PFSK-1 (cell line): ENCODE measurements around the gene CNOT11.

Experiments used
- FOXP2 ChIP-seq: optimal IDR thresholded peaks from 2 replicates; pipeline ENCODE3; 2011; ENCODE audit warnings: borderline replicate concordance, control low read depth, inconsistent platforms; ENCODE audit not compliant: insufficient read depth; ENCODE audit errors: extremely low read length, extremely low read depth
- POLR2AphosphoS5 ChIP-seq: IDR thresholded peaks from 2 replicates; pipeline ENCODE4 v1.6.1; 2012; ENCODE audit warnings: low read depth, mild to moderate bottlenecking, control low read depth, low read length, moderate library complexity
- REST ChIP-seq, 2 experiments: IDR thresholded peaks; 2 replicates each; pipeline versions ENCODE4 v1.6.1 to v1.8.0; 2011 to 2012; ENCODE audit warnings: low read depth in 2 of 2, low read length in 2 of 2, control low read depth in 1 of 2, inconsistent platforms in 1 of 2, mild to moderate bottlenecking in 1 of 2, moderate library complexity in 1 of 2; ENCODE audit not compliant: insufficient read depth in 1 of 2
- SIN3A ChIP-seq: IDR thresholded peaks from 2 replicates; pipeline ENCODE4 v1.6.1; 2012; ENCODE audit warnings: mild to moderate bottlenecking, low read length, moderate library complexity, borderline replicate concordance; ENCODE audit not compliant: insufficient read depth
- TAF1 ChIP-seq: IDR thresholded peaks from 2 replicates; pipeline ENCODE4 v1.6.1; 2012; ENCODE audit warnings: low read length, control low read depth, borderline replicate concordance; ENCODE audit not compliant: insufficient read depth

CNOT11 gene

DNA sequence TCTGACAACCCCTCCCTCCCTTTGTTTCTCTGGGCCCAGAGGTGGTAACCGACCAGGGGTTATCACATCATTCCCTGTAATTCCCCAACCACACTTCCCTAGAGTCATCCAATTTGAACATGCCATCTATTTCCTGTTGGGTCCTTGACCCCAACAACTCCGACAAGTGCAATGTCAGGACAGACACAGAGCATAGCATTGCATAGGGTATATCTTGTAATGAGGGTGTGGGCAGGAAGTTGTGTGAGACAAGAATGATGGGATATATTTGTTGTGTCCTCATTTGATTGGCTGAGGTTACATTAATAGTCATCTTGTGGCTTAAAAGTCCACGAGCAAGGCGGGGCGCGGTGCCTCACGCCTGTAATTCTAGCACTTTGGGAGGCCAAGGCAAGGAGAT is 33.4 kb upstream of the CNOT11 start:
- no peak for TF ChIP-seq FOXP2

DNA sequence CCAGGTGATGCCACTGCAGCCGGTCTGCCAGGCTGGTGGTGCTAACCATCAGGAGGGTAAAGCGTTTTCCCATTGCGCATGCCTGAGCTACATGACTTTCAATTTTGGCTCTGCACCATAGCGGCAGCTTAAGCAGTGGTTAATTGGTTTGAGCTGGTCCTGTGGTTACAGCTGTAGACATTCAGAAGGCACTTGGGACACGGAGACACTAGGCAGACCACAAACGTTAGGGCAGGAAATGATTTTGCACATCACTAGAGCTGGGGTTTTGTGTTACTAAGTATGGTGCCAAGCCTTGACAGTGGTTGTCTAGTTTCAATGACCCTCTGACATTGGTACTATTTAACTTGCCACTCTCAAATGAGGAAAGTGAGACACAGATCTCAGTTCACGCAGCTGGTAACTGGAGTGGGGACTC is 28.9 kb upstream of the CNOT11 start:
- TF ChIP-seq TAF1 (no peak), REST (IDR thresholded peaks at IDR 0.05; ENCODE audit: insufficient read depth in 1 of 2, low read depth in 2 of 2, low read length in 2 of 2) (no peak), POLR2AphosphoS5 (no peak), SIN3A (no peak), FOXP2 (no peak)

- no peak for TF ChIP-seq FOXP2
- TF ChIP-seq POLR2AphosphoS5, result no peak
- no peak for TF ChIP-seq REST (IDR thresholded peaks at IDR 0.05; ENCODE audit: insufficient read depth in 1 of 2, low read depth in 2 of 2, low read length in 2 of 2)
- TF ChIP-seq SIN3A, result no peak
- no peak for TF ChIP-seq TAF1
Measured at GRCh38 chr2:101230541-101231001, 22.1 kb upstream of the CNOT11 start.

DNA sequence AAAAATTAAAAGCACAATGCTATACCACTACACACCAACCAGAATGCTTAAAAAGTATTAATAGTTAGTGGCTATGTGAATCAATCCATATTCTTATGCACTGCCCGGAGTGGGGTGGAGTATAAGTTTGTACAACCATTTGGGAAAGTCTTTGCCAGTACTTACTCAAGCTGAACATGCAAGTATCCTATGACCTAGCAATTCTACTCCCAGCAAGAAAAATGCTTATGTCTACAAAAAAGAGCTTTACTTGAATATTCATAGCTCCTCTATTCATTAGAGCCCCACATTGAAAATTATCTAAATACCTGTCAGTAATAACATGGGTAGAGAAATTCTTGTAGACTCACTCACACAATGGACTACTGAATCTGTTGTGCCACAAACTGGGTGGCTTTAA is 21.4 kb upstream of the CNOT11 start:
- TF ChIP-seq SIN3A (no peak), POLR2AphosphoS5 (no peak), FOXP2 (no peak), TAF1 (no peak), REST (IDR thresholded peaks at IDR 0.05; ENCODE audit: insufficient read depth in 1 of 2, low read depth in 2 of 2, low read length in 2 of 2) (no peak)

- TF ChIP-seq TAF1 (no peak), POLR2AphosphoS5 (no peak), FOXP2 (no peak), REST (IDR thresholded peaks at IDR 0.05; ENCODE audit: insufficient read depth in 1 of 2, low read depth in 2 of 2, low read length in 2 of 2) (no peak), SIN3A (no peak)
Measured at GRCh38 chr2:101231937-101232730, 20.6 kb upstream of the CNOT11 start.
